K562 (cell line): ENCODE data around the gene ZSWIM3. TPM values are rescaled to one million over a fixed set of nuclear protein-coding genes. Genes with fewer than 3 reads are reported as not detected.
A peak's percentile ranks its signal among the peaks of the same experiment; 100 is the strongest.

Experiments used
- CHCHD3 ChIP-seq: fragments of 250-450 bp; sonication (Bioruptor Pico); IDR thresholded peaks from 2 replicates; pipeline ENCODE4 v2.1.2; 2022; ENCODE audit warnings: mild to moderate bottlenecking
- CTBP1 ChIP-seq: fragments of 450-650 bp; IDR thresholded peaks from 2 replicates; pipeline ENCODE4 v1.6.1; 2016; ENCODE audit warnings: borderline replicate concordance
- DIDO1 ChIP-seq: fragments of 450-650 bp; IDR thresholded peaks from 2 replicates; pipeline ENCODE4 v1.6.1; 2016; ENCODE audit warnings: low read depth, missing biosample characterization, missing genetic modification characterization
- DPF2 ChIP-seq: fragments of 450-650 bp; IDR thresholded peaks from 2 replicates; pipeline ENCODE4 v1.6.1; 2016
- GATA2 ChIP-seq: sonication (generic); formaldehyde crosslinking; IDR thresholded peaks from 2 replicates; pipeline ENCODE4 v1.4.0; 2020; ENCODE audit warnings: mild to moderate bottlenecking, missing genetic modification reagents
- GTF2E2 ChIP-seq: fragments of 200-800 bp; sonication (Bioruptor generic); IDR thresholded peaks from 2 replicates; pipeline ENCODE4 v1.6.1; 2016; ENCODE audit warnings: missing genetic modification characterization, missing compliant biosample characterization
- HDAC2 ChIP-seq: fragments of 450-650 bp; IDR thresholded peaks from 2 replicates; pipeline ENCODE4 v1.6.1; 2016; ENCODE audit warnings: mild to moderate bottlenecking
- HDAC3 ChIP-seq: fragments of 450-650 bp; IDR thresholded peaks from 2 replicates; pipeline ENCODE4 v1.6.1; 2018; ENCODE audit warnings: borderline replicate concordance, mild to moderate bottlenecking, moderate library complexity; ENCODE audit not compliant: partially characterized antibody
- MEIS2 ChIP-seq: fragments of 450-650 bp; IDR thresholded peaks from 2 replicates; pipeline ENCODE4 v1.6.1; 2014; ENCODE audit warnings: mild to moderate bottlenecking; ENCODE audit not compliant: partially characterized antibody
- MTA2 ChIP-seq: fragments of 450-650 bp; IDR thresholded peaks from 2 replicates; pipeline ENCODE4 v1.6.1; 2016; ENCODE audit warnings: low read depth
- POLR2AphosphoS2 ChIP-seq: IDR thresholded peaks from 2 replicates; pipeline ENCODE4 v1.6.1; 2012; ENCODE audit warnings: low read length, improper control_type of control experiment
- REST ChIP-seq, 2 experiments: fragments of 450-650 bp; formaldehyde crosslinking in 1 of 2; IDR thresholded peaks; 2 replicates each; pipeline versions ENCODE4 v1.4.0 to v1.6.1; 2014 to 2020; ENCODE audit warnings: mild to moderate bottlenecking in 2 of 2, borderline replicate concordance in 1 of 2, low read depth in 1 of 2
- SIX5 ChIP-seq, 2 experiments: IDR thresholded peaks; 2 replicates each; pipeline ENCODE4 v1.6.1; 2011; ENCODE audit warnings: low read length in 2 of 2, borderline replicate concordance in 1 of 2, low read depth in 1 of 2, mild to moderate bottlenecking in 1 of 2, moderate library complexity in 1 of 2; ENCODE audit not compliant: insufficient read depth in 1 of 2
- TCF3 ChIP-seq: sonication (generic); formaldehyde crosslinking; IDR thresholded peaks from 2 replicates; pipeline ENCODE4 v1.4.0; 2020; ENCODE audit warnings: mild to moderate bottlenecking, missing genetic modification reagents
- TEAD2 ChIP-seq: fragments of 450-650 bp; IDR thresholded peaks from 2 replicates; pipeline ENCODE4 v1.6.1; 2016; ENCODE audit warnings: missing genetic modification characterization, control low read depth, missing compliant biosample characterization
- THRAP3 ChIP-seq: fragments of 450-650 bp; IDR thresholded peaks from 2 replicates; pipeline ENCODE4 v1.6.1; 2016; ENCODE audit warnings: mild to moderate bottlenecking, inconsistent platforms, borderline replicate concordance
- ZC3H8 ChIP-seq: fragments of 450-650 bp; IDR thresholded peaks from 2 replicates; pipeline ENCODE4 v1.6.1; 2017
- polyA plus RNA-seq, 8 experiments: library from polyadenylated mRNA; depleted of rRNA in 4 of 8; stranded (reverse) in 5 of 8; unstranded in 3 of 8; fragments of >200 nt; fragmentation: Nextera tagmentation in 2 of 8; fragmentation: Illumina TruSeq in 1 of 8; extraction: Ambion mirVana in 2 of 8; extraction: Trizol in 1 of 8; gene quantifications; 2 replicates each; pipeline versions ENCODE4 v1.2.1 to v1.2.3, GENCODE V29; 2011 to 2014; ENCODE audit warnings: inconsistent platforms in 1 of 8, missing spikeins in 1 of 8
- total RNA-seq, 7 experiments: library from RNA; depleted of rRNA in 6 of 7; stranded (reverse); fragments of >200 nt in 6 of 7; fragmentation: Illumina TruSeq in 2 of 7; extraction: Trizol in 2 of 7; gene quantifications; 2 replicates each; pipeline versions ENCODE4 v1.2.1 to v1.2.3, GENCODE V29; 2011 to 2021; ENCODE audit warnings: low replicate concordance in 1 of 7
- TF ChIP-seq, protein P1 (sequence below): fragments of 200-800 bp; sonication (Bioruptor generic); IDR thresholded peaks from 2 replicates; pipeline ENCODE4 v1.6.1; 2017; ENCODE audit warnings: missing genetic modification characterization, missing compliant biosample characterization
- TF ChIP-seq, protein P2 (sequence below), 3 experiments: IDR thresholded peaks in 2 of 3; conservative IDR thresholded peaks in 1 of 3; 2 replicates each; pipeline ENCODE4 v1.5.1; 2011 to 2012; ENCODE audit warnings: low read length in 3 of 3, mild to moderate bottlenecking in 3 of 3, control low read depth in 2 of 3, improper control_type of control experiment in 1 of 3, inconsistent platforms in 1 of 3, low read depth in 1 of 3, mixed read lengths in 1 of 3, moderate library complexity in 1 of 3; ENCODE audit not compliant: insufficient read depth in 2 of 3

The ZSWIM3 gene
- total and polyA plus RNA-seq, 9 of the 15 experiments (the other 6 are each of a cell fraction or from before 2014, with no cell fraction given): 1.7 to 4.3 (median 2.9) TPM

GRCh38 chr20:45836841-45837240 is 20.6 kb upstream of the ZSWIM3 start (continued):
- TF ChIP-seq REST (IDR thresholded peaks at IDR 0.05; ENCODE audit: borderline replicate concordance) (no peak), REST (CRISPR knock-in tag; IDR thresholded peaks at IDR 0.05; ENCODE audit: low read depth) (no peak), MTA2 (peak; percentile 25; the same call in 1 of the 2 replicates), GTF2E2 (tag) (no peak), HDAC3 (no peak), HDAC2 (peak; percentile 75), SIX5 (IDR thresholded peaks at IDR 0.05; ENCODE audit: borderline replicate concordance in 1 of 2, insufficient read depth in 1 of 2, low read depth in 1 of 2, low read length in 2 of 2) (no peak), CHCHD3 (CRISPR knock-in tag) (no peak), MEIS2 (peak; percentile 60), ZC3H8 (no peak), TEAD2 (tag) (no peak), TCF3 (CRISPR knock-in tag) (peak; percentile 76), DPF2 (peak; percentile 48; the same call in 1 of the 2 replicates), GATA2 (CRISPR knock-in tag) (peak; percentile 62), THRAP3 (no peak), POLR2AphosphoS2 (no peak), DIDO1 (tag) (no peak), CTBP1 (peak; percentile 36; the same call in 1 of the 2 replicates)
- TF ChIP-seq, protein P1, sequence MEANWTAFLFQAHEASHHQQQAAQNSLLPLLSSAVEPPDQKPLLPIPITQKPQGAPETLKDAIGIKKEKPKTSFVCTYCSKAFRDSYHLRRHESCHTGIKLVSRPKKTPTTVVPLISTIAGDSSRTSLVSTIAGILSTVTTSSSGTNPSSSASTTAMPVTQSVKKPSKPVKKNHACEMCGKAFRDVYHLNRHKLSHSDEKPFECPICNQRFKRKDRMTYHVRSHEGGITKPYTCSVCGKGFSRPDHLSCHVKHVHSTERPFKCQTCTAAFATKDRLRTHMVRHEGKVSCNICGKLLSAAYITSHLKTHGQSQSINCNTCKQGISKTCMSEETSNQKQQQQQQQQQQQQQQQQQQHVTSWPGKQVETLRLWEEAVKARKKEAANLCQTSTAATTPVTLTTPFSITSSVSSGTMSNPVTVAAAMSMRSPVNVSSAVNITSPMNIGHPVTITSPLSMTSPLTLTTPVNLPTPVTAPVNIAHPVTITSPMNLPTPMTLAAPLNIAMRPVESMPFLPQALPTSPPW: peak; percentile 33; the same call in 1 of the 2 replicates
- TF ChIP-seq, protein P2, sequence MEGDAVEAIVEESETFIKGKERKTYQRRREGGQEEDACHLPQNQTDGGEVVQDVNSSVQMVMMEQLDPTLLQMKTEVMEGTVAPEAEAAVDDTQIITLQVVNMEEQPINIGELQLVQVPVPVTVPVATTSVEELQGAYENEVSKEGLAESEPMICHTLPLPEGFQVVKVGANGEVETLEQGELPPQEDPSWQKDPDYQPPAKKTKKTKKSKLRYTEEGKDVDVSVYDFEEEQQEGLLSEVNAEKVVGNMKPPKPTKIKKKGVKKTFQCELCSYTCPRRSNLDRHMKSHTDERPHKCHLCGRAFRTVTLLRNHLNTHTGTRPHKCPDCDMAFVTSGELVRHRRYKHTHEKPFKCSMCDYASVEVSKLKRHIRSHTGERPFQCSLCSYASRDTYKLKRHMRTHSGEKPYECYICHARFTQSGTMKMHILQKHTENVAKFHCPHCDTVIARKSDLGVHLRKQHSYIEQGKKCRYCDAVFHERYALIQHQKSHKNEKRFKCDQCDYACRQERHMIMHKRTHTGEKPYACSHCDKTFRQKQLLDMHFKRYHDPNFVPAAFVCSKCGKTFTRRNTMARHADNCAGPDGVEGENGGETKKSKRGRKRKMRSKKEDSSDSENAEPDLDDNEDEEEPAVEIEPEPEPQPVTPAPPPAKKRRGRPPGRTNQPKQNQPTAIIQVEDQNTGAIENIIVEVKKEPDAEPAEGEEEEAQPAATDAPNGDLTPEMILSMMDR (IDR thresholded peaks at IDR 0.05 in 2 of 3, conservative IDR thresholded peaks at IDR 0.05 in 1 of 3; ENCODE audit: insufficient read depth in 2 of 3, low read depth in 1 of 3, low read length in 3 of 3): no peak
